ENCODE measurements around the gene ABHD16A. TPM values are rescaled to one million over a fixed set of nuclear protein-coding genes. Genes with fewer than 3 reads are reported as not detected.
A peak's percentile ranks its signal among the peaks of the same experiment; 100 is the strongest.

The ABHD16A gene
- total RNA-seq, 4 donors from 2014 or later = 37.1 to 62.1 (median 49.9) TPM

DNA sequence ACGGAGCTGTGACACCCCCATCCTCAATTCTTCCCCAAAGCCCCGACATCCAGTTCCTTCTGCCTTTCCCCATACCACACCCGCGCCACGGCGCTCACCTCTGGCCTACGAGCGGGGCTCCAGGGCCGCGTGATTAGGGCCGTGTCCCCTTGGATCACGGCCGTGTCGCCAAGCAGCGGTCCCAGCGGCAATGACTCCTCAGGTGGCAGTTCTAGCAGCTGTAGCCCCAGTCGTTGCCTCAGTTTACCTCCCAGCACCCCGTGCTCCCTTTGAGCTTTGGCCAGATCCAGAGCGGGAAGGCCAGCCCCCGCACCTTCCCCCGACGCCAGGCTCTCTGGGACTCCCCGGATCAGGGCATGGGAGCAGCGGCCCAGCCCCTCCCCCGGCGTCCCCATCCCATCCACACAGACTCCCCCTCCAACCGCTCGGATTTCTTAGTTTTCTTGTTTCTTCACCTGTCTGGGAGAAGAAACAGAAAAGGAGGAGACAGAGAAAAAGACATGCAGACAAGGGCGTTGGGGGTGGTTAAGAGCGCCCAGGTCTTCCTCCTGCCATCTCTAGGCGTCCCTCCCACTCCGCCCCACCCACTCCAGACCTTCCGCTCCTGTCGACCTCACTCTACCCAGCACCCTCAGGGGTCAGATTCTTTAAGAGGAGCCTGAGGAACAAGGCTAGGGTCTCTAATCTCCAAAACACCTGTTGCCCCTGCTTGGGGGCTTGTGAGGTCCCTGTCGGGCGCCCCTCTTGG lies 25.8 kb upstream of the ABHD16A start, which contains the start of gene DDAH2:
Gene DDAH2 (minus strand): TSS at position 533 of the 748 bp plus-strand sequence. CDS start 138 bp downstream, at position 395.
- 10 to 12% methylated on average over 28 to 36 of the region's 36 CpGs for WGBS, 2 donors

DNA sequence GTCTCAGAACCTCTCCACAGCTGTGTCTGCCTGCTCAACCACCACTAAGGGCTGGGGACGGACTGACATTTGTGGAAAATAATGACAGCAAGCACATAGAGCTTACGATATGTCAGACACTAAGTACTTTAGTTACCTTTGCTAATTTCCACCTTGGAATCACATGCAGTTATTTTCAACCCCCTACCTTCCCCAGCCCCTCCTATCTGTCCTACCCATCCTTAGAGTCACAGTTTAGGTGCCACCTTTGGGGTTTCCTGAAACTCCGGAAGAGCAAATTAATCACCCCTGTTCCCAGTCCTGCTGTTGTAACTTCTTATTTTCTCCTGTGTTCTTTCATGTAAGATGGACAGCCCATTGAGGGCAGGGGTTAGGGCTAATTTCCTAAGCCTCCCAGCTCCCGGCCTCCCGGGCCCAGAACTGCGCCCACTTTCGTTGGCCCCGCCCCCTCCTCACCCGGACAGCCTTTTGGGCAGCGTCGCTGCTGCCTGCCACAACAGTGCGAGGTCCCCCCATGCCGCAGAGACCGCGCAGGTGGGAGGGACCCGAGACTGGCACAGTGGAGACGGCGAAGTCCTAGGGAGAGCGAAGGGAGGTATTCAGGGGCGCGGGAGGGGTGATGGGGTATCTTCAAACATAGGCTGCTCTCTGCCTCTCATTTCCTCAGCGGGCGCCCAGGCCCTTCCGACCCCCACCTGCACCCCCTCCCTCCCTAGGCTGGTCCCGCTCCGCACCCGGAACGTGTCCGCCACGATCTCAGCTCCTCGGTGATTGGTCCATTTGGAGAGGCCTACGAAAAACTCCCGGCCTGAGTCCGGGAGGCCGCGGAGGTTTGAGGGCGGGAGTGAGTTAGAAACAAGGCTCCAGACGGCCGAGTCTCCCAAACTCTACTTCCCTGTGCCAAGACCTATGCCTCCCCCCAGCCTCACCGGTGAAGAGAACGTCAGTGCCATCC lies 24.9 kb upstream of the ABHD16A start:
- H3K36me3 ChIP-seq = peaks cover 0 to 56% (median 0%) of the 10 kb centered on the region in 3 donors
- H3K27me3 ChIP-seq = no peaks in the 10 kb centered on the region
- H3K27ac ChIP-seq = peak overlapping the region; percentile 92 to 100 (median 98)
- WGBS, 2 donors = 63 to 66% methylated on average over 41 of the region's 41 CpGs
- peak overlapping the region; percentile 67 to 97 (median 85) for H3K4me3 ChIP-seq
- peaks cover 0 to 51% (median 16%) of the 10 kb centered on the region in 4 donors for H3K4me1 ChIP-seq
- no peak for DNase-seq (ENCODE audit: low spot score in 2 of 2)
- TF ChIP-seq POLR2A (IDR thresholded peaks at IDR 0.05) (no peak), EP300 (IDR thresholded peaks at IDR 0.05) (no peak)
- TF ChIP-seq, protein P1, sequence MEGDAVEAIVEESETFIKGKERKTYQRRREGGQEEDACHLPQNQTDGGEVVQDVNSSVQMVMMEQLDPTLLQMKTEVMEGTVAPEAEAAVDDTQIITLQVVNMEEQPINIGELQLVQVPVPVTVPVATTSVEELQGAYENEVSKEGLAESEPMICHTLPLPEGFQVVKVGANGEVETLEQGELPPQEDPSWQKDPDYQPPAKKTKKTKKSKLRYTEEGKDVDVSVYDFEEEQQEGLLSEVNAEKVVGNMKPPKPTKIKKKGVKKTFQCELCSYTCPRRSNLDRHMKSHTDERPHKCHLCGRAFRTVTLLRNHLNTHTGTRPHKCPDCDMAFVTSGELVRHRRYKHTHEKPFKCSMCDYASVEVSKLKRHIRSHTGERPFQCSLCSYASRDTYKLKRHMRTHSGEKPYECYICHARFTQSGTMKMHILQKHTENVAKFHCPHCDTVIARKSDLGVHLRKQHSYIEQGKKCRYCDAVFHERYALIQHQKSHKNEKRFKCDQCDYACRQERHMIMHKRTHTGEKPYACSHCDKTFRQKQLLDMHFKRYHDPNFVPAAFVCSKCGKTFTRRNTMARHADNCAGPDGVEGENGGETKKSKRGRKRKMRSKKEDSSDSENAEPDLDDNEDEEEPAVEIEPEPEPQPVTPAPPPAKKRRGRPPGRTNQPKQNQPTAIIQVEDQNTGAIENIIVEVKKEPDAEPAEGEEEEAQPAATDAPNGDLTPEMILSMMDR (IDR thresholded peaks at IDR 0.05) = no peak
- H3K9me3 ChIP-seq = no peaks in the 10 kb centered on the region

More for the DNA sequence above, 25.8 kb upstream of the ABHD16A start, which contains the start of gene DDAH2:
- Histone ChIP-seq H3K27ac (peak within 1 kb of the TSS; percentile 92 to 100 (median 98)), H3K4me1 (peaks cover 0 to 60% (median 19%) of the 10 kb centered on the region in 4 donors), H3K27me3 (no peaks in the 10 kb centered on the region), H3K4me3 (peak within 1 kb of the TSS; percentile 67 to 97 (median 85)), H3K9me3 (no peaks in the 10 kb centered on the region), H3K36me3 (peaks cover 0 to 65% (median 4%) of the 10 kb centered on the region in 3 donors)
- DNase-seq (ENCODE audit: low spot score in 2 of 2) = no peak
- TF ChIP-seq POLR2A (IDR thresholded peaks at IDR 0.05) (no peak), EP300 (IDR thresholded peaks at IDR 0.05) (no peak)
- TF ChIP-seq, protein P1 (IDR thresholded peaks at IDR 0.05) = peak in 4 of 5 experiments; percentile 53 to 84 (median 78)

DNA sequence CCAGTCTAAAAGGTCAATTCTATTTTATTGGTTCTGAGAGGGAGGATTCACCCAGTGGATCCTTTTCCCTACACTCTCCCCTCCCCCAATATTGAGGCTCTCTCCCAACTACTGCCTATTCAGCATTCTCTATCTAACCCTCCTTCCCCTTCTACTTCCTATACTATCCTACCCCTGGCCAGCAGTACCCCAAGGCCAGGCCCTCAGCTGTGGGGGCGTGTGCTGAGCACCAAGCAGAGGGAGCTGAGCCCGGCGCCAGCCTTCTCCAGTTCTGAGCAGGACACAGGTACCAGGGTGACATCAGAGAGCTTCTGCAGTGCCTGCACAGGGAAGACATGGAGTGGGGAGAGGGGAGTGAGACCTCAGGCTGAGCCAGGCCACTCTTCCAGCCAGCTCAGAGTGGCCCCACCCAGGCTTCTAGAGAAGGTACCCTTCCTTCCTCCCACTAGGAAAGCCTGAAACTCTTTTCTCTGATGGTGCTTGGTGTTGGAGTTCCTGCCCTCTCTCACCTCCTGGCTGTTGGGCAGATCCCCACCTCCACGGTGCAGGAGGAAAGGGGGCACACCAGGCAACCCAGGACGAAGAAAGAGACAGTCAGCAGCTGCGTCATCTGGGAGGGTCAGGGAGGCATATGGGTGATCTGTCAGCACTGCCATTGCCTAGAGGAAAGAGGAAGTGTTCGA lies 24.1 kb upstream of the ABHD16A start:
- peak overlapping the region; percentile 92 to 100 (median 98) for H3K27ac ChIP-seq
- no peak overlapping the region for H3K4me3 ChIP-seq
- WGBS, 2 donors = 57 to 72% methylated on average over 7 of the region's 7 CpGs
- DNase-seq (ENCODE audit: low spot score in 2 of 2) = no peak
- peaks cover 0 to 43% (median 16%) of the 10 kb centered on the region in 4 donors for H3K4me1 ChIP-seq
- peaks cover 0 to 48% (median 0%) of the 10 kb centered on the region in 3 donors for H3K36me3 ChIP-seq
- no peaks in the 10 kb centered on the region for H3K27me3 ChIP-seq
- H3K9me3 ChIP-seq = no peaks in the 10 kb centered on the region
- TF ChIP-seq POLR2A (IDR thresholded peaks at IDR 0.05) (peak in 1 of 2 donors; percentile 20), EP300 (IDR thresholded peaks at IDR 0.05) (no peak)
- TF ChIP-seq, protein P1 (IDR thresholded peaks at IDR 0.05) = no peak

DNA sequence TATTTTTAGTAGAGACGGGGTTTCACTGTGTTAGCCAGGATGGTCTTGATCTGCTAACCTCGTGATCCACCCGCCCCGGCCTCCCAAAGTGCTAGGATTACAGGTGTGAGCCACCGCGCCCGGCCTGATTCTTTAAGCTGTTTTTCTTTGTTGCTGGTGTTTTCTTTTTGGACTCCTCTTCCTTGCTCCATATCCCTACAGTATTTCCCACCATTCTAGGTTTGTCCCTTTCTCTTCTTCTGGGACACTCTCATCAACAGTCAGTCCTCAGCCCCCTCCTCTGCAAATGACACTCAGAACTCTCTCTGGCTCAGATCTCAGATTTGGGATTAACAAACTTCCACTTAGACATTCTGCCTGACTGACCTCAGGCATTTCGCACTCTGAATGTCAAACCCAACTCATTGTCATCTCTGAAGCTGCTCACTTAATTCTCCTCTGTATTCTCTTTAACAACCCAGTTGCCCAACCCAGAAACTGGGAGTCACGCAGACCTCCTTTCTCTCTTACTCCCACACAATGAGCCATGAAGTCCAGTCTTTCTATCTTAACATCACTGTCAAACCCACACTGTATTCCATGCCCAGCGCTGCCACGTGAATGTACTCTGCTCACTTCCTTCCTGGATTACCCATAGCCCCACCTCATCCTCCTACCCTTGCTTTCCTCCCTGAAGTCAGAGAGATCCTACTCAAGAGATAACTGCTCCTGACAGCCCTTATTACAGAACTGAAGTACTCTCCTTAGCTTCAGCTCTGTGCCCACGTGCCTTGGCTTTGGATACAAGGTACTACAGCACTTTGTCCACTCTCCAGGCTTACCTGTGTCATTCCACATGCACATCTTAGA lies 22.6 kb upstream of the ABHD16A start:
- TF ChIP-seq, protein P1 (IDR thresholded peaks at IDR 0.05) = no peak
- TF ChIP-seq EP300 (IDR thresholded peaks at IDR 0.05) = no peak
- TF ChIP-seq POLR2A (IDR thresholded peaks at IDR 0.05) = no peak
- peaks cover 0 to 36% (median 16%) of the 10 kb centered on the region in 4 donors for H3K4me1 ChIP-seq
- no peaks in the 10 kb centered on the region for H3K27me3 ChIP-seq
- 81 to 82% methylated on average over 12 of the region's 12 CpGs for WGBS, 2 donors
- peaks cover 0 to 33% (median 0%) of the 10 kb centered on the region in 3 donors for H3K36me3 ChIP-seq
- DNase-seq (ENCODE audit: low spot score in 2 of 2) = no peak
- H3K9me3 ChIP-seq = no peaks in the 10 kb centered on the region
- H3K4me3 ChIP-seq = no peak overlapping the region
- H3K27ac ChIP-seq = peak overlapping the region in 1 of 4 donors; percentile 100

Data from tibial nerve (tissue), 4 donors.